ENCODE measurements around the gene ANKRD27. TPM values are rescaled to one million over a fixed set of nuclear protein-coding genes. Genes with fewer than 3 reads are reported as not detected.

Gene ANKRD27
- total and polyA plus RNA-seq, 11 donors: 5.8 to 47.5 (median 17.9) TPM

- H3K36me3 ChIP-seq: peaks cover 0 to 100% (median 90%) of the 10 kb centered on the region in 9 donors
- 93 to 96% (median 94%) methylated on average over 6 of the region's 6 CpGs for WGBS, 4 donors
Measured at GRCh38 chr19:32624410-32624809, 50.6 kb downstream of the ANKRD27 start.

GRCh38 chr19:32622002-32622401 lies 53.0 kb downstream of the ANKRD27 start:
- Histone ChIP-seq H3K27ac (no peak overlapping the region), H3K9me3 (no peaks in the 10 kb centered on the region), H3K4me1 (no peaks in the 10 kb centered on the region), H3K27me3 (no peaks in the 10 kb centered on the region), H3K36me3 (peaks cover 0 to 100% (median 94%) of the 10 kb centered on the region in 9 donors), H3K4me3 (no peak overlapping the region)
- ATAC-seq: no peak
- DNase-seq: no peak
- TF ChIP-seq POLR2A (IDR thresholded peaks at IDR 0.05) (no peak), CTCF (IDR thresholded peaks at IDR 0.05) (no peak)
- 81 to 92% (median 87%) methylated on average over 12 of the region's 12 CpGs for WGBS, 4 donors
- intact Hi-C loops (cut with DNase I): no loop called here

More at GRCh38 chr19:32624410-32624809, 50.6 kb downstream of the ANKRD27 start:
- Histone ChIP-seq H3K27ac (no peak overlapping the region), H3K4me3 (no peak overlapping the region), H3K9me3 (no peaks in the 10 kb centered on the region), H3K27me3 (no peaks in the 10 kb centered on the region), H3K4me1 (peaks cover 0 to 16% (median 3%) of the 10 kb centered on the region in 12 donors)
- DNase-seq: no peak
- TF ChIP-seq POLR2A (IDR thresholded peaks at IDR 0.05): no peak
- no peak for TF ChIP-seq CTCF (IDR thresholded peaks at IDR 0.05)
- ATAC-seq: no peak
- intact Hi-C loops (cut with DNase I): no loop called here

GRCh38 chr19:32619051-32619685 lies 55.8 kb downstream of the ANKRD27 start:
- intact Hi-C loops (cut with DNase I): no loop called here
- no peak for ATAC-seq
- no peaks in the 10 kb centered on the region for H3K4me1 ChIP-seq
- no peak for DNase-seq
- H3K27me3 ChIP-seq: no peaks in the 10 kb centered on the region
- H3K27ac ChIP-seq: no peak overlapping the region
- no peaks in the 10 kb centered on the region for H3K9me3 ChIP-seq
- no peak for TF ChIP-seq POLR2A (IDR thresholded peaks at IDR 0.05)
- no peak for TF ChIP-seq CTCF (IDR thresholded peaks at IDR 0.05)
- WGBS, 4 donors: 92 to 98% (median 95%) methylated on average over 16 to 23 of the region's 23 CpGs
- no peak overlapping the region for H3K4me3 ChIP-seq
- peaks cover 0 to 100% (median 98%) of the 10 kb centered on the region in 9 donors for H3K36me3 ChIP-seq

GRCh38 chr19:32615569-32615968 lies 59.4 kb downstream of the ANKRD27 start:
- H3K4me3 ChIP-seq: no peak overlapping the region
- ATAC-seq (no peak), DNase-seq (no peak)
- no peak overlapping the region for H3K27ac ChIP-seq
- intact Hi-C loops (cut with DNase I): no loop called here
- TF ChIP-seq POLR2A (IDR thresholded peaks at IDR 0.05): no peak
- no peak for TF ChIP-seq CTCF (IDR thresholded peaks at IDR 0.05)
- H3K9me3 ChIP-seq: peaks cover 0 to 14% (median 0%) of the 10 kb centered on the region in 12 donors
- 87 to 95% (median 91%) methylated on average over 11 of the region's 11 CpGs for WGBS, 4 donors
- H3K4me1 ChIP-seq: no peaks in the 10 kb centered on the region
- peaks cover 0 to 98% (median 94%) of the 10 kb centered on the region in 9 donors for H3K36me3 ChIP-seq
- H3K27me3 ChIP-seq: no peaks in the 10 kb centered on the region

Data from heart left ventricle (tissue), 16 donors.